Ishikawa (cell line): ENCODE measurements around the gene SFT2D1.

Experiments
- CEBPB ChIP-seq: IDR thresholded peaks from 2 replicates; pipeline ENCODE4 v1.6.1; 2012
- CREB1 ChIP-seq: IDR thresholded peaks from 2 replicates; pipeline ENCODE4 v1.6.1; 2012; ENCODE audit warnings: low read depth
- EP300 ChIP-seq: IDR thresholded peaks from 2 replicates; pipeline ENCODE4 v1.6.1; 2012; ENCODE audit warnings: borderline replicate concordance
- TAF1 ChIP-seq: IDR thresholded peaks from 2 replicates; pipeline ENCODE4 v1.6.1; 2012; ENCODE audit warnings: low read depth, mild to moderate bottlenecking
- TCF12 ChIP-seq: IDR thresholded peaks from 2 replicates; pipeline ENCODE4 v1.6.1; 2012; ENCODE audit warnings: low read depth
- TF ChIP-seq, protein P1 (sequence below): IDR thresholded peaks from 2 replicates; pipeline ENCODE4 v1.6.1; 2012
- TF ChIP-seq, protein P2 (sequence below): IDR thresholded peaks from 2 replicates; pipeline ENCODE4 v1.6.1; 2012
- TF ChIP-seq, protein P3 (sequence below): IDR thresholded peaks from 2 replicates; pipeline ENCODE4 v1.6.1; 2012; ENCODE audit warnings: low read depth, mild to moderate bottlenecking

DNA sequence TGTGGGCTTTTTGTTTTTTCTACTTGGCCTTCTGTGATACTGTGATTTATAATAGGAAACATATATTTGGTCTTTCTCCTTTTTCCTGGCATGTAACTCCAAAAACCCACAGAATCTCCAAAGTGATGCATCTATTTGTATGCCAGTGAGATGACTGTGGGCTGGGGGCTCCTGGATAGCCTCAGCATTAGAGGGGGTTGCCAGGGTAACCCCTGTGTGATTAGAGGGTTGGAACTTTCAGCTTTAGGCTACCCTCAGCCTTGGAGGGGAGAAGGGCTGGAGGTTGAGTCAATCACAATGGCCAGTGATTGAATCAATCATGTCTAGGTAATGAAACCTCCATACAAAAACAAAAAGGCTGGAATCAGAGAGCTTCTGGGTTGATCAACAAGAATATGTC is 10.6 kb upstream of the SFT2D1 start:
- TF ChIP-seq, protein P1, sequence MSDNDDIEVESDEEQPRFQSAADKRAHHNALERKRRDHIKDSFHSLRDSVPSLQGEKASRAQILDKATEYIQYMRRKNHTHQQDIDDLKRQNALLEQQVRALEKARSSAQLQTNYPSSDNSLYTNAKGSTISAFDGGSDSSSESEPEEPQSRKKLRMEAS: no peak
- TF ChIP-seq, protein P2, sequence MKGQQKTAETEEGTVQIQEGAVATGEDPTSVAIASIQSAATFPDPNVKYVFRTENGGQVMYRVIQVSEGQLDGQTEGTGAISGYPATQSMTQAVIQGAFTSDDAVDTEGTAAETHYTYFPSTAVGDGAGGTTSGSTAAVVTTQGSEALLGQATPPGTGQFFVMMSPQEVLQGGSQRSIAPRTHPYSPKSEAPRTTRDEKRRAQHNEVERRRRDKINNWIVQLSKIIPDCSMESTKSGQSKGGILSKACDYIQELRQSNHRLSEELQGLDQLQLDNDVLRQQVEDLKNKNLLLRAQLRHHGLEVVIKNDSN: no peak
- TF ChIP-seq CEBPB: no peak
- TF ChIP-seq, protein P3, sequence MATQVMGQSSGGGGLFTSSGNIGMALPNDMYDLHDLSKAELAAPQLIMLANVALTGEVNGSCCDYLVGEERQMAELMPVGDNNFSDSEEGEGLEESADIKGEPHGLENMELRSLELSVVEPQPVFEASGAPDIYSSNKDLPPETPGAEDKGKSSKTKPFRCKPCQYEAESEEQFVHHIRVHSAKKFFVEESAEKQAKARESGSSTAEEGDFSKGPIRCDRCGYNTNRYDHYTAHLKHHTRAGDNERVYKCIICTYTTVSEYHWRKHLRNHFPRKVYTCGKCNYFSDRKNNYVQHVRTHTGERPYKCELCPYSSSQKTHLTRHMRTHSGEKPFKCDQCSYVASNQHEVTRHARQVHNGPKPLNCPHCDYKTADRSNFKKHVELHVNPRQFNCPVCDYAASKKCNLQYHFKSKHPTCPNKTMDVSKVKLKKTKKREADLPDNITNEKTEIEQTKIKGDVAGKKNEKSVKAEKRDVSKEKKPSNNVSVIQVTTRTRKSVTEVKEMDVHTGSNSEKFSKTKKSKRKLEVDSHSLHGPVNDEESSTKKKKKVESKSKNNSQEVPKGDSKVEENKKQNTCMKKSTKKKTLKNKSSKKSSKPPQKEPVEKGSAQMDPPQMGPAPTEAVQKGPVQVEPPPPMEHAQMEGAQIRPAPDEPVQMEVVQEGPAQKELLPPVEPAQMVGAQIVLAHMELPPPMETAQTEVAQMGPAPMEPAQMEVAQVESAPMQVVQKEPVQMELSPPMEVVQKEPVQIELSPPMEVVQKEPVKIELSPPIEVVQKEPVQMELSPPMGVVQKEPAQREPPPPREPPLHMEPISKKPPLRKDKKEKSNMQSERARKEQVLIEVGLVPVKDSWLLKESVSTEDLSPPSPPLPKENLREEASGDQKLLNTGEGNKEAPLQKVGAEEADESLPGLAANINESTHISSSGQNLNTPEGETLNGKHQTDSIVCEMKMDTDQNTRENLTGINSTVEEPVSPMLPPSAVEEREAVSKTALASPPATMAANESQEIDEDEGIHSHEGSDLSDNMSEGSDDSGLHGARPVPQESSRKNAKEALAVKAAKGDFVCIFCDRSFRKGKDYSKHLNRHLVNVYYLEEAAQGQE: no peak
- no peak for TF ChIP-seq TAF1
- no peak for TF ChIP-seq CREB1
- TF ChIP-seq TCF12: no peak
- TF ChIP-seq EP300: no peak
